NCI-H69 (cell line): ENCODE measurements around the gene SMARCC2.
A peak's percentile ranks its signal among the peaks of the same experiment; 100 is the strongest.

Experiments
- DNase-seq: peaks from one replicate; lab custom pipeline; 2025; lab: John Stamatoyannopoulos, UW

The SMARCC2 gene

DNA sequence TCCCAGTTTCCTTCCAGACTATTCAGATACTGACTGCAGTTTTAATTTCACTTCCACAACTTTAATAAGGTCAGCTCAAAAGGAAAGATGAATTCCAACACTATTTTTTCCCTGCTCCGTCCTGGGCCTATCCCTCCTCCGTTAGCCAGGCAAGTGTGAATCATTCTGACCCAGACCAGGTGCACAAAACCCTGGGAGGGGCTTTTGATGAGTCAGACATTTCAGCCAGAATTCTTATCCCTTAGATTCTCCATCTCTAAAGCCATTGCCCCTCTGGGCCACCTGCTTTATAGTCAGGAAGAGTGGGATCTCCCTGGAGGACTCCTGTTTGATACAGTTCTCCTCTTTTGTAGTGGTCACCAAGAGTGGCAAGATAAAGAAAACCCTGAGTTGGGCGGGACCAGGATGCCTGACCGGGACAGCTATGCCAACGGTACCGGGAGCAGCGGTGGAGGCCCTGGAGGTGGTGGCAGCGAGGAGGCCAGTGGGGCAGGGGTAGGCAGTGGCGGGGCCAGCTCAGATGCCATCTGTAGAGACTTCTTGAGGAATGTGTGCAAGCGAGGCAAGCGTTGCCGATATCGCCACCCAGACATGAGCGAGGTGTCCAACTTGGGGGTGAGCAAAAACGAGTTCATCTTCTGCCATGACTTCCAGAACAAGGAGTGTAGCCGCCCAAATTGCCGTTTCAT lies 69.0 kb downstream of the SMARCC2 start:
- DNase-seq, result no peak

DNA sequence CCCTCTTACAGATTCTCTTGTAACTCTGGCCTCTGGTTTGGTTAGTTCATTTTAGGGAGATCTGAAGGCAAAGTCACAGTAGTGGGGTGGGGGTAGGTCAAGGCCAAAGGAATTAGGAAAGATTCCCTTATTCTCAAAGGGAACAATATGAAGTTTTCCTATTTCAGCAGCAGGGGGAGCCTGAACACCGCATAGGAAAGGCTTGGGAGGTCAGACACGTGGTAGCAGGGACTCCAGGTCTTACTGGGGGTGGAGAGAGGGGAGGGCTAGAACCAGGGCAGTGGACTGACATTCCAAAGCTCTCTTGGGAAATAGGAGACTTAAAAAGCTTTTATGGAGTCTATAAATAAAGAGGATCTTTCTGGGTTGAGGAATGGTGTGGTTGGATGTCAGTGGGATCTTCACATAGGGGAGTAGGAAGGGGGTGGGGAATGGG lies 69.9 kb downstream of the SMARCC2 start:
- DNase-seq, result peak; percentile 91

GRCh38 chr12:56118688-56119357 lies 70.5 kb downstream of the SMARCC2 start:
- peak; percentile 46 for DNase-seq

GRCh38 chr12:56117778-56118687 lies 71.2 kb downstream of the SMARCC2 start, which contains the start of gene ZC3H10:
Gene ZC3H10, plus strand, starts transcription at chr12:56118266. Its CDS starts 2,297 bp downstream, at chr12:56120563.
- DNase-seq, result peak; percentile 100

- peak; percentile 50 for DNase-seq
Measured at GRCh38 chr12:56117082-56117706, 72.1 kb downstream of the SMARCC2 start.

- peak; percentile 97 for DNase-seq
Measured at GRCh38 chr12:56116267-56117081, 72.8 kb downstream of the SMARCC2 start, which contains the start of gene RPL41. Gene RPL41, plus strand, starts transcription at chr12:56116633.

DNA sequence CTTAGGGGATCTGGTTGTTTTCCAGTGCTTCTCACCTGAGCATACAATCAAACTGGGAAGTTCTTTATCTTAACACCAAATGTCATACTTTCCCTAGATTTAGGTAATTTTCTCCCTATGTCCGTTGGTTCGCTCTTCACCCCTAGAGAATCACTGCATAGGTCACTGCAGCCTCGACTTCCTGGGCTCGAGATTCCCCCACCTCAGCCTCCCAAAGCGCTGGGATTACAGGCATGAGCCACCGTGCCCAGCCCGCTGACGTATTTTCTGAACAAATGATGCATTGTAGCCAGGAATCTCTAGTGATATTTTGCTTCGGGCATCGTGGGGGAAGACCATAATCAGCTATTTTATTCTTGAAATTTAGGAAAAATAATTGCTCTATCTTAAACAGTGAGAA lies 74.0 kb downstream of the SMARCC2 start:
- DNase-seq, result peak; percentile 72

GRCh38 chr12:56114084-56114483 lies 75.2 kb downstream of the SMARCC2 start:
- DNase-seq, result no peak
